LNCAP (cell line): ENCODE data around the gene DAPK2.

Experiments used
- TF ChIP-seq, protein P1 (sequence below): fragments of 450-650 bp; IDR thresholded peaks from 2 replicates; pipeline ENCODE4 v1.5.1; 2017; ENCODE audit warnings: mild to moderate bottlenecking

Gene DAPK2

DNA sequence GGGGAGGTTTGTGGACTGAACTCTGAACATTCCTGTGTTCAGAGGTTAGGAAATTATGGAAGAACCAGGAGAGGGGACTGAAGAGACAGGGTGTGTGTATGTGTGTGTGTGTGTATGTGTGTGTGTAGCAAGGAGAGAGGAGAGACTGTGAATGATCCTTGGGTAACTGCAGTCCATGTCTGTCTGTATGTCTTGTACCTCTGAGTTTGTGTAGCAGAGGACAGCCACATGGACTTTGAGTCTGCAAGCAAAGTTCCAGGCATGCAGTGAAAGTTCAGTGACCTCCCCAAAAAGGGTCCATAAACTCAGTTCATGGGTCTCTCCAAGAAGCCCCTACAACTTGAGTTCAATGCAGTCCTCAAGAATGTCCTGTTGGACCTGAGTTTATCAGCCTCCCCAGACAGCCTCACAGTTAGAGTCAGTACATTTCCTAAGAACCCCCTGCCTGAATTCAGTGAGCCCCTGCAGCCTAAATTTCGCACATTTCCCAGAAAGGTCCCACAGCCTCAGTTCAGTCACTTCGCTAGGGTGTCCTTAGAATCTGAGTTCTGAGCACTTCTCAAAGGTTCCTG is 184.3 kb downstream of the DAPK2 start:
- TF ChIP-seq, protein P1, sequence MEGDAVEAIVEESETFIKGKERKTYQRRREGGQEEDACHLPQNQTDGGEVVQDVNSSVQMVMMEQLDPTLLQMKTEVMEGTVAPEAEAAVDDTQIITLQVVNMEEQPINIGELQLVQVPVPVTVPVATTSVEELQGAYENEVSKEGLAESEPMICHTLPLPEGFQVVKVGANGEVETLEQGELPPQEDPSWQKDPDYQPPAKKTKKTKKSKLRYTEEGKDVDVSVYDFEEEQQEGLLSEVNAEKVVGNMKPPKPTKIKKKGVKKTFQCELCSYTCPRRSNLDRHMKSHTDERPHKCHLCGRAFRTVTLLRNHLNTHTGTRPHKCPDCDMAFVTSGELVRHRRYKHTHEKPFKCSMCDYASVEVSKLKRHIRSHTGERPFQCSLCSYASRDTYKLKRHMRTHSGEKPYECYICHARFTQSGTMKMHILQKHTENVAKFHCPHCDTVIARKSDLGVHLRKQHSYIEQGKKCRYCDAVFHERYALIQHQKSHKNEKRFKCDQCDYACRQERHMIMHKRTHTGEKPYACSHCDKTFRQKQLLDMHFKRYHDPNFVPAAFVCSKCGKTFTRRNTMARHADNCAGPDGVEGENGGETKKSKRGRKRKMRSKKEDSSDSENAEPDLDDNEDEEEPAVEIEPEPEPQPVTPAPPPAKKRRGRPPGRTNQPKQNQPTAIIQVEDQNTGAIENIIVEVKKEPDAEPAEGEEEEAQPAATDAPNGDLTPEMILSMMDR: no peak

DNA sequence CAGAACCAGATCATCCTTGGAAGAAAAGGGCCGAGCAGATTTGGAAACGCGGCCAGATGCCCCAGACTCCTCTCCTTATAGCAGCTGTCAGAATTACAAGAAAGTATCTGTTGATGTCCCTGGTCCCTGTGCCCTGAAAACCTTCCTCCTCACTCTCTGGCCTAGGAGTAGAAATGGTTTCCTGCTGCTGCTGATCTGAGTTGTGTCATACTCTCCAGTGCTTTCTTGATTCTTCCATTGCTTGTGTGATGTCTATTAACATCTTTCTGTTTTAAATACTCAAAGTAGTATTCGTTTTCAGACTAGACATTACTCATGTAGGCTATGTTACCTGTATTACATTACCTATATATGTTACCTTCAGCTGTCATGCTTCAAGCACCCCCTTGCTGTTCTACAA is 185.7 kb downstream of the DAPK2 start:
- TF ChIP-seq, protein P1: no peak

DNA sequence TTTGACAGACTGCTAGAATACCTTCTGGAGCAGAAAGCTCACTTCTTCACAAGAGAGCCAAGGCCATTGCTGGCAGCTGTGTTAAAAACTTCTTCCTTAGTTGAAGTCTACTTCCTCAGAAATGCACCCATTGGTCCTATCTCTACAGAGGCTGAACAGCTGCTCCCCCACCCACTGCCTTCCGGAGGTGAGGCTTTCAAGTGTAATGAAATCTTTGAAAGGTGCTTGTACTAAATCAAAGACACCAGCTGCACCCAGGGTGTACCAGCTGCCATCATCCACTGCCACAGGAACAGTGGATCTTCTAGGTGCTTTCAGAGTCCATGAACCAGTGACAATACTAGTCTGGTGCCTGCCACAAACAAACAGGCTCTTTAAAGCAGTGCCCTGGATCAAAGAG is 186.1 kb downstream of the DAPK2 start:
- TF ChIP-seq, protein P1: no peak

DNA sequence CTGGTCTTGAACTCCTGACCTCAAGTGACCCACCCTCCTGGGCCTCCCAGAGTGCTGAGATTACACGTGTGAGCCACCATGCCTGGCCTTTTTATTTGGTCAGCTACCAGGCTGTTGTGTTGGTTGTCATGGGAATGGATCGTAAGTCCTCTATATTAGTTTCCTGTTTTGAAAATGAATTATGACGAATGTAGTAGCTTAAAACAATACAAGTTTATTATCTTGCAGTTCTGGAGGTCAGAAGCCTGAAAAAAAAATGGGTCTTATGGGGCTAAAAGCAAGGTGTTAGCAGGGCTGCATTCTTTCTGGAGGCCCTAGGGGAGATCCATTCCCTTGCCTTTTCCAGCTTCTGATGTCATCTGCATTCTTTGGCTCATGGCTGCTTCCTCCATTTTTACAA is 187.4 kb downstream of the DAPK2 start:
- TF ChIP-seq, protein P1: no peak

DNA sequence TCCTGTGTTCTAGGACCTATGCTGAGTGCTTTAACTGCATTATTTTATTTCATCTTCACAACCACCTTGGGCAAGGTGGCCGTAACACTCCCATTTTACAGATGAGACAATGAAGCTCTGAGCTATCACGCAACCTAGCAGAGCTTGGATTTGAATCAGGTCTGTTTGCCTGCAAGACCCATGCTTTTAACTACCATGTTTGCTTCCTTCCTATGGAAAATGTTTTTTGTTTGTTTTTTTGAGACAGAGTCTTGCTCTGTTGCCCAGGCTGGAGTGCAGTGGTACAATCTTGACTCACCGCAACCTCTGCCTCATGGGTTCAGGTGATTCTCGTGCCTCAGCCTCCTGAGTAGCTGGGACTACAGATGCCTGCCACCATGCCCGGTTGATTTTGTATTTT is 187.8 kb downstream of the DAPK2 start:
- TF ChIP-seq, protein P1: no peak

DNA sequence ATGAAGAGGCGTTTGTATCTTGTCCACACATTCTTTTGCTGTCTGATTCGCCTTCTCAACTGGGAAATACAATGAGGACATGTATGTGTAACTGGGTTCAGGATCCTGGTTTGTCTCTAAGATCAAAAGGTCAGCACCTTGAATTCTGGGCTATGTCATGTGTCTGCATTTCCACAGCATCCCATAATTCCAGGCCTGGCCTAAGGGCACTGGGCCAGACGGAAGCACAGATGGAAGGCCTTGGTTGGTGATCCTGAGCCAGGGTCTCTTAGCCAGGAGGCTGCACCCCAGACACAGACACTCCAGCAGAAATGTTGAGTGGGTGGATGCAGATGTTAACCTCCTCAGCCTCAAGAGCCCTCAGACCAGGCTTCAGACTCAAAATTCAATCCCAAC is 188.8 kb downstream of the DAPK2 start:
- TF ChIP-seq, protein P1: no peak
